Head of caudate nucleus (tissue), 42 donors: ENCODE measurements around the gene SPATA17.
"Not testable (repeated sequence)": the region's sequence is repeated elsewhere in the genome, so short reads cannot be mapped to it uniquely, and the experiment has no call there.

Experiments
- DNase-seq, 42 donors: peaks; one replicate each; pipeline versions ENCODE4 v3.0.0 to v3.0.0-alpha.2; 2020 to 2021; ENCODE audit warnings: mixed read lengths in 7 of 42
- intact Hi-C: fragments of 100-400 bp; cut with DNase I; formaldehyde crosslinking; loops from one replicate; pipeline ENCODE4 v1.15.0; 2022

The SPATA17 gene

DNA sequence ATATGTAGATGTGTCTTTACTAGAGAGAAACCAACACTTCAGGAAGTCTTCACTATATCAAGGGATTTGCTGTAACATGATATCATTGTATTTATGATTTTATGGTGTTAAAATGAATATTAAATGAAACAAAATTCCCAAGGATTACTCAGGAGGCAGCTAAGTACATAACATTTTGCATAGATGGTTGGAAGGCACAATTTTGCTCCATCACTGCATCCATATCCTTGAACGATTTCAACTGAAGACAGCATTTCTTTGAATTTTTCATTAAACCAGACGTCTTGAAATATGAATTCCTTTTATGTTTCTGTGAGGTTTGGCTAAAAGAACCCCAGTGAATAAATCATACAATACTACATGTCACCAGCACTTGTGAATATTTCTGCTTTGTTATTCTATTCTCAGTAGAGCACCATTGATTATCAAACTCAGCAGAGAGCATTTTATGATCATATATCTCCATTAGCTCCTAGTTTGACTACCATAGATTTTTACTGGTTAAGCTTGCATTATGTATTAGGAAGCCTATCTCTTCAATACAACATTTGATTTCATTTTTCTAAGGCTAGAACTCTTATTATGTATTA is 37.3 kb downstream of the SPATA17 start:
- no peak for DNase-seq
- intact Hi-C loops = no loop called here

GRCh38 chr1:217673387-217673786 is 42.2 kb downstream of the SPATA17 start:
- DNase-seq = no peak
- intact Hi-C loops = no loop called here

DNA sequence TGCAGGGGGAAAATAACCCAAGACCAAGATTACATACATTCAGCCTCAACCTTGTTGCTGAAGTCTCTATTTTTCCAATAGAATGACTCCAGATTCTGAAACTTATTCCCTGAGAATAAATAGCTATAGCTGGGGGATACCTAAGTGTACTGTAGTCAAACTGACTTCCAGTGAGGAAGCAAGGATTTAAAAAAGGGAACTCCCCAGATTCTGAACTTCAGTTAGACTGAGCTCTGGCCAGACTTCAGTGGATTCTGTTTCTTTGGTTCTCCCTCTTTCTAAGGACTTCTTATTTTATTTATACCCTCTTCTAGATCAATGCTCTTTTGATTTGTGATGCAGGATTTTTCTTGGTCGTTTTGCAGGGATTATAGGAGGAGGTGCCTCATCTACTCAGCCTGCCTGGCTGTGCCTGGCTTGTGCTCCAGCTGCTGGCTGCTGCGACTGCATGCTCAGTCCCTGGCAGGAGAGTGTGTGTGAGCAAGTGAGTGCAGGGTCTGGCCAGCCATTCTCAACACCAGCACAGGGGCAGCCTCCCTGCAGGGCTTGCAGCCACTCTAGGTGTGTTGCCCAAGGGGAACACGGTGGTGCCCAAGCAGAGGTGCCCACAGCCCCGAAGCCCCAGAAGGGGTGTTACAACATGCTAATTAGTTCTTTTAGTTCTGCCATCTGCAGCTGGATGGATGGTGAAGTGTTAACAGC is 43.0 kb downstream of the SPATA17 start:
- intact Hi-C loops = no loop called here
- DNase-seq = peak in 1 of 42 donors; percentile 2

GRCh38 chr1:217681806-217682205 is 50.7 kb downstream of the SPATA17 start:
- intact Hi-C loops = no loop called here
- no peak for DNase-seq

DNA sequence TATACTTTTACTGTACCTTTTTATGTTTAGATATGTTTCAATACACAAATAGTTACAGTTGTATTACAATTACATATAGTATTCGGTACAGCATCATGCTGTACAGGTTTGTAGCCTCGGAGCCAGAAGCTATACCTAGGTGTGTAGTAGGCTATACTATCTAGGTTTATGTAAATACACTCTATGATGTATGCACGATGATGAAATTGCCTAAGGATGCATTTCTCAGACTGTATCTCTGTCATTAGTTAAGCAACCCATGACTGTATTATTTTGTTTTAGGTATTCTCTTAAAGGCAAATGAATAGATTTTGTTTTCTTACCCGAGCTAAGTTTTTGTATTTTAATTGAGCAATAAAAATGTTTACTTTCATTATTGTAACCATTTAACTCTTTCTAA is 56.4 kb downstream of the SPATA17 start:
- intact Hi-C loops = no loop called here
- DNase-seq = no peak

GRCh38 chr1:217696140-217696539 is 65.0 kb downstream of the SPATA17 start:
- intact Hi-C loops, DNase-seq: not testable (repeated sequence)

DNA sequence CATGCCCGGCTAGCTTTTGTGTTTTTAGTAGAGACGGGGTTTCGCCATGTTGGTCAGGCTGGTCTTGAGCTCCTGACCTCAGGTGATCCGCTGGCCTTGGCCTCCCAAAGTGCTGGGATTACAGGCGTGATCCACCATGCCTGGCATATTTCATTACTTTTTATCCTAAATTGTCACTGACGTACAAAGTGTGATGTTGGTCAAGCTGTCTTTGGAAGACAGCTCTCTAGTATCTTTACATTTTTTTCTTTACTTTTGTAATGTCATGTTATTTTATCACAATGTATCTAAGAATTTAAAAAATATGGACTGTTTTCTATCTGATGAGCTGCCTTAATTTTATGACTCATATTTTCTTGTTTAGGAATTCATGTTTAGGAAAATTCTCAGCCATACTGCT is 72.2 kb downstream of the SPATA17 start:
- no peak for DNase-seq
- intact Hi-C loops = no loop called here

GRCh38 chr1:217712925-217713597 is 81.9 kb downstream of the SPATA17 start:
- DNase-seq = no peak
- intact Hi-C loops = no loop called here

DNA sequence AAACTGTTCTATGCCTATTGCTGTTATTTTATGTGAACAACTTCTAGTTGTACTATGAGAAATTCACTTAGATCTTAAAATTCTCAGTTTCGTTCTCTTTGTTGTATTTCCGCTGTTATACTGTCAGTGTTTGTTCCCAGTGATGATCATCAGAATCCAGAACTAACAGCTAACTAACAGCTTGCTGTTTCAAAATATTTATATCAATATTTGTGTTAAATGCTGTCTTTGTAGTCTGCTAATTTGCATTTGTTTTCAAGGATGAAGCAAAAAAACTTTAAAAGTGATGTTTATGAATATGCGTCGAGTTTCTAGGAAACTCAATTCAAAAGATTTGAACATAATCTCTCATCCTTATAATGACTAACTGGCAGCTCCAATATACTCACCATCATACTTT is 84.5 kb downstream of the SPATA17 start:
- intact Hi-C loops = no loop called here
- no peak for DNase-seq

GRCh38 chr1:217717959-217718358 is 86.8 kb downstream of the SPATA17 start:
- intact Hi-C loops = no loop called here

GRCh38 chr1:217718873-217719272 is 87.7 kb downstream of the SPATA17 start:
- no peak for DNase-seq
- intact Hi-C loops = no loop called here

More at GRCh38 chr1:217717959-217718358, 86.8 kb downstream of the SPATA17 start:
- DNase-seq = no peak

DNA sequence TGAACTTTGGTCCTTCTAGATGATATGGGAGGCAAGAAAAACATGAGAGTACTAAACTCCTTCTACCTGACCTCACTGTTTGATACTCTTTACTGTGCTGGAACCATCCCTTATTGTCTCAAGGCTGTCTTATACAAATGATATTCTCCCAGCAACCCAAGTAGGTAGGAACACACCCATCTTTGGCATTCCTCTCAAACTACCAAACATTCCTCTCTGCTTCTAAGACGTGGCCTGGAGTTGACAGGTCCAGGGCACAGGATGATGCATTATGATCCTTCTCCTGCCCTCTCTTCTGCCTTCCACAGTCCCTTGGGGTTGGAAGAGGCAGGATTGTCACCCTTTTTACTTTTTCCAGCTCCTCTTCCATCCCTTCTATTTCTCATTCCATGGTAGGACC is 90.5 kb downstream of the SPATA17 start:
- intact Hi-C loops = no loop called here
- DNase-seq = no peak

DNA sequence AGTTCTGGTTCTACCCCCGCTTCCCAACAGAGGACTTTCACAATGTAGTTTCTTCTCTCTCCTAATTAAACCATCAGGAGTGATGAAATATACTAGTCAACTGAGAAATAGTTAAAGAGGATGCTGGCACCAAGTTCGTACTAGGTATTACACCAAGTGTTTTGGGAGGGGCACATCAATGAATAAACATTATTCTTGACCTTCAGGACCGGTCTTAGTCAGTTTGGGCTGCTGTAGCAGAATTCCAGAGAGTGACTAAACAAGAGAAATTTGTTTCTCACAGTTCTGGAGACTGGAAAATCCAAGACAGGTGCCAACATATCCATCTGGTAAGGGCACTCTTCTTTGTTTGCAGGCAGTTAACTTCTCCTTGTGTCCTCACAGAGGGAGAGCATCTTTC is 103.8 kb downstream of the SPATA17 start:
- intact Hi-C loops = no loop called here
- DNase-seq = no peak

GRCh38 chr1:217747156-217747769 is 116.1 kb downstream of the SPATA17 start:
- peak in 1 of 42 donors; percentile 8 for DNase-seq
- intact Hi-C loops = no loop called here

GRCh38 chr1:217769768-217770167 is 138.6 kb downstream of the SPATA17 start:
- no peak for DNase-seq
- intact Hi-C loops = no loop called here

DNA sequence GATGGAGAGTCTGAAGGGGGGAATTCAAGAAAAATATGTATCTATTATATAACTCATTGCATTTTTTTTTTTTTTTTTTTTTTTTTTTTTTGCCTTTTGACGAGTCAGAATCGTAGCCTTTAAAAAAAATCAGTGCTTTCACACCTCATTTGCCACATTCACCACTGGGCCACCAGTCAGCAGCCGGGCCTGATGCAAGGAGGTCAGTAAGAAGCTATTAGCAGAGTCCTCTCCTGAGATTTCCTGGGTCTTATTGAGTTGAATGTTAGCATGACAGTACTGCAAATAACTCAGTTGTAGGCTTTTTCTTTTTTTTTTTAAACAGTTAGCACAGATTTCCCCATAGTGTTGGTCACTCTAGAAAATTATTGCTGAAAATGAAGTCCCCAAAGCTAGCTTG is 139.8 kb downstream of the SPATA17 start:
- intact Hi-C loops = no loop called here

GRCh38 chr1:217776693-217777092 is 145.5 kb downstream of the SPATA17 start:
- no peak for DNase-seq
- intact Hi-C loops = no loop called here

More for the DNA sequence above, 139.8 kb downstream of the SPATA17 start:
- no peak for DNase-seq

- intact Hi-C loops = no loop called here
- DNase-seq = no peak
These were observed 149.9 kb downstream of the SPATA17 start for GRCh38 chr1:217781056-217781455.

GRCh38 chr1:217791091-217791490 is 159.9 kb downstream of the SPATA17 start:
- intact Hi-C loops = no loop called here
- DNase-seq = no peak

DNA sequence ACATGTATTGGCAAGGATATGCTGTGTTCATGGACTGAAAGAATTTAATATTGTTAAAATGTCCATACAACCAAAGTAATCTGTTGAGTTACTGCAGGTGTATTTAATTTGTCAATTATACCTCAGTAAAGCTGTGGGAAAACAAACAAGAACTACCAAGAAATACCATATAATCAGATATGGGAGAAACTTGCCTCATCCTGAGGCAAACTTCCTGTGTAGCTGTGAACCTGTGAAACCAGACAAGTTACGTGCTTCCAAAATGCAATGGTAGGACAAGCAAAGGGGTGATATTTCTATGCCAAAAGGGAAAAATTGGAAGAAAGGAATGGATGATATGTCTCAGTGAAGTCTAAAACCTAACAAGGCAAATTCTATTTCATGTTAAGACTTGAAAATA is 174.6 kb downstream of the SPATA17 start:
- DNase-seq = no peak
- intact Hi-C loops = no loop called here
